ELR (cell line): ENCODE results near the gene ZNF670.
"Not testable (repeated sequence)": the region's sequence is repeated elsewhere in the genome, so short reads cannot be mapped to it uniquely, and the experiment has no call there.

Experiments
- DNase-seq: peaks from one replicate; pipeline ENCODE4 v3.0.0-alpha.2; 2015; ENCODE audit warnings: low read depth

The ZNF670 gene

GRCh38 chr1:247043406-247043805 is 35.2 kb downstream of the ZNF670 start:
- no peak for DNase-seq

DNA sequence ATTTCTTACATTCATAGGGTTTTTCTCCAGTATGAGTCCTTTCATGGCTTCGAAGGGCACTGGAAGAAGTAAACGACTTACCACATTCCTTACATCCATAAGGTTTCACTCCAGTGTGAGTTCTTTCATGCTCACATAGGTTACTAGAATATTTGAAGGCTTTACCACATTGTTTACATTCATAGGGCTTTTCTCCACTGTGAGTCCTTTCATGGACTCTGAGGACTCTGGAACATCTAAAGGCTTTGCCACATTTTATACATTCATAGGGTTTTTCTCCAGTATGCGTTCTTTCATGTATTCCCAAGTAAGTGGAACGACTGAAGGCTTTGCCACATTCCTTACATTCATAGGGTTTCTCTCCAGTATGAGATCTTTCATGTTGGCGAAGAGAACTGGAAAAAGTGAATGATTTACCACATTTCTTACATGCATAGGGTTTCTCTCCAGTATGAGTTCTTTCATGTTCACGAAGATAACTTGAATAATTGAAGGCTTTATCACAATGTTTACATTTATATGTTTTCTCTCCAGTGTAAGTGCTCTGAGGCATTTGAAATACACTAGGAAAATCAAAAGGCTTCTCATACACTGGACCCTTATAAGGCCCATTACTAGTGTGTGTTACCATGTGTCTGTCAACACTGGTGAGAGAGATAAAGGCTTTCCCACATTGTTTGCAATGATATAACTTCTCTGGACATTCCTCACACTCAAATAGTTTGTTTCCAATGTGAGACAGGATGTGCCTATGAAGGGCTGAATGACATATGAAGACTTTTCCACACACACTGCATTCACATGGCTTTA is 40.9 kb downstream of the ZNF670 start:
- DNase-seq, result no peak

GRCh38 chr1:247032306-247032705 is 46.3 kb downstream of the ZNF670 start:
- DNase-seq, result not testable (repeated sequence)
